D341Med (cell line): ENCODE measurements around the gene CUBN.

Source experiments
- DNase-seq: peaks from one replicate; pipeline ENCODE4 v3.0.0; 2012; ENCODE audit warnings: low spot score

The CUBN gene

GRCh38 chr10:16950656-16951601, 178.7 kb downstream of the CUBN start:
- DNase-seq: no peak

- no peak for DNase-seq
Observed at GRCh38 chr10:16949816-16950215, 179.8 kb downstream of the CUBN start.

DNA sequence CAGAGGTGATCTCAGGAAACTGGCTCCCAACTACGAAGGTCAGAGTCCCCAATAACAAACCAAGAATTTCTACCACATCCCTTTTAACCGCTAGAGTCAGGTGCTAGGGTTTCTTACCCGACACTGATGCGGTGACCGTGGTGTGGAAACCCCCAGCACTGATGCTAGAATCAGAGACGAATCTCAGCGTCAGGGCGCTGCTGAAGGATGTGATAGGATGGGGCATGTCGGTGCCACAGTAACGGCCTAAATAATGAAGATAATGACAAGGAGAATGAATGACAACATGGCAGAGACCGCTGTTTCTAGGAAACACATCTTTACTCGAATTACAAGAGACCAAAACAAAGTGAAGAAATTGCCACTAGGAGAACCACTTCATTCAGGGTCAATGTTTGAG, 181.2 kb downstream of the CUBN start:
- no peak for DNase-seq

GRCh38 chr10:16947069-16947468, 182.5 kb downstream of the CUBN start:
- DNase-seq: no peak

DNA sequence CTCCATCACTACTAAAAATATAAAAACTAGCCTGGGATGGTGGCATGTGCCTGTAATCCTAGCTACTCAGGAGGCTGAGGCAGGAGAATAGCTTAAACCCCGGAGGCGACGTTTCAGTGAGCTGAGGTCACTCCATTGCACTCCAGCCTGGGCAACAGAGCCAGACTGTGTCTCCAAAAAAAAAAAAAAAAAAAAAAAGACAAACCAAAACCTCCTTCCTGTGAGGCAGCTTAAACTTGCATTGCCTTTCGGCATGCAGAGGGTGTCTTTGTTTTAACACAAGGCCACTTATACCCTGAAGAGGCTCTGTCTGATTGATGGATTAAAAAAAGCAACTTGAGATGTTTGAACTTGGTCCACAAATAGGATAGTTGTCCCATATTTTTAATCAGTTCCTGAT, 184.0 kb downstream of the CUBN start:
- no peak for DNase-seq

GRCh38 chr10:16944986-16945385, 184.6 kb downstream of the CUBN start:
- no peak for DNase-seq

DNA sequence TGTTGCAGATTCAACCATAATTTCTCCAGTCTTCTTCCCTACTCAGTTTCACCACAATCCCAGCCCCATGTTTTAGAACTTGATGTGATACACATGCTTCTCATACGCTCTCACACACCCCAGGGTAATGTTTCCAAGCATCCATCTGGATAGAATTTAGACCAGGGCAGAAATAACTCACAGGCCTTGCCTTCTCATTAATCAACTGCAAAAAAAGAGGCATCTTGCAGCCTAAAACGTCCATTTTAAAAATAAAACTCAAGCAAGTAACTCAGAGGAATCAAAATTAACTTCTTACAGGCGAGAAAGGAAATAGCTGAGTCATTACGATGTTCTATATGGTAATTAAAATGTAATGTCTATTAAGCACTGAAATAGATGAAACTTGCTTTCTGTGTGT, 185.2 kb downstream of the CUBN start:
- DNase-seq: no peak

DNA sequence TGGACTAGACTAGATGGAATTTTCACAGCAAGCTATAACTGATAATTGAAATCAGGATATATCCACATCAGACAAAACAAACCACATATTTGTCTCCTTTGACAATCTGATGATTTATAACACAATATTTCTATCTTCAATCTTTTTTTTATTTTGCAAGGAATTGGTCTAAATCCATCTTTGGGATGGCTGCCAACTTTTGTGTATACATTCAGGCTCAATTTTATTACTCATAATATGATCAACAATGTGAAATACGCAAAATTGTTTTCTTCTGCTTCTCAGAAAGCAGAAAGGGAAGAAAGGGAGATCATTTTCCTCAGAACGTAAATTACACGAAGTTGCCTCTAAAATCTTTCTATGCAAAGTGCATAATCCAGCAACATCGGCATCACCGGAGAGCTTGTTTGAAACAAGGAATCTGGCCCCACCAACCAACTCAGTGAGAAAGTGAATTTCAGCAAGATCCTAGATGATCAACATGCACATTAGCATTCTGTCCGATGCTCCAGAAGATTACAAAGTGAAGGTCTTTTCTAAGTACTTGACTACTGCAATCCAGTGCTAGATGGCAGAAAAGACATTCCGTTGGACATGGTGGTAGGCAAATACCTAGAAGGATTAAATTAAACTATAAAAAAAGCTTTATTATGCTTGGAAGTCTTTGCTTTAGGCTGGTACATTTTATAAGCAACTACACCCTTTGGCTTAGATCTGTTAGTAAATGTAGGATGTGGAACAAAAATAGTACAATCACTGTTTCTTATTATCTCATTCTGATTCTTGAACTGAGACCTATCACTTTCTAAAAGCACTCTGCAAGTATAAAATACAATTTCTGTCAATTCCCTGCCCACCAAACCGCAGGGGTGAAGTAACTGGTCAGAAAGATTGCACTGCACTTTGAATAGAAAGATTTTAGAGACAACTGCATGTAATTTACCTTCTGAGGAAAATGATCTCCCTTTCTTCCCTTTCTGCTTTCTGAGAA, 186.0 kb downstream of the CUBN start:
- DNase-seq: no peak

- DNase-seq: no peak
Observed at GRCh38 chr10:16942381-16943078, 187.1 kb downstream of the CUBN start.

GRCh38 chr10:16941870-16942269, 187.7 kb downstream of the CUBN start:
- no peak for DNase-seq

DNA sequence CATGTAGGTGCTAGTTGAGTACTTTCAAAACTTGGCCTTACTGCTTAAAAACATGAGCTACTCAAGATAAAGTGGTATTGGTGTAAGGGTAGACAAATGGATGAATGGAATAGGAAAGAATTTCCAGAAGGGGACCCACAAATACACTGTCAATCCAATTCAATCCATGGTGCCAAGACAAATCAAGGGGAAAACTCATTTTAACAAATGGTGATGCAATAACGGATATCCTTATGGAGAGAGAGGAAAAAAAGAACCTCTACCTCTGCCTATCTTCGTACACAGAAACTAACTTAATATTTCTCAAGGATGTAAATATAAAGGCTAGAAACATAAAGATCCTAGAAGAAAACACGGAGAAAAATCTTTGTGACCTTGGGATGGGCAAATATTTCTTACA, 188.5 kb downstream of the CUBN start:
- no peak for DNase-seq

DNA sequence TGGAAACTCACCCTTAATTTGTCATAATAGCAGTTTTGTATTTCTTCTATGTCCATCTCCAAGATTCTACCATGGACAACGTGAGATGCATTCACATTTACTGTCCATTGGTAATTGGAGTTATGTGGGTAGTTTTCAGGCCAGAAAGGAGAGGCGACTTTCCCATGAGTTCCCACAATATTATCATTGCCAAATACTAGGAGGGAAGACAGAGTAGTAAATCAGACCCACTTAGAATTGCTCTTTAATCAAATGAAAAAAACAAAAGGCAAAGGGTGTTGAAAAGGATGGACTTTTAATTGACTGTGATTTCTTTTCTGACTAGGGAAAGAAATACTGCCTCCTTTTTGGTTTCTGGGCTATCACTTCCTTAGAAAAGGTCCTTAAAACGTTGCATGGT, 190.7 kb downstream of the CUBN start:
- no peak for DNase-seq

DNA sequence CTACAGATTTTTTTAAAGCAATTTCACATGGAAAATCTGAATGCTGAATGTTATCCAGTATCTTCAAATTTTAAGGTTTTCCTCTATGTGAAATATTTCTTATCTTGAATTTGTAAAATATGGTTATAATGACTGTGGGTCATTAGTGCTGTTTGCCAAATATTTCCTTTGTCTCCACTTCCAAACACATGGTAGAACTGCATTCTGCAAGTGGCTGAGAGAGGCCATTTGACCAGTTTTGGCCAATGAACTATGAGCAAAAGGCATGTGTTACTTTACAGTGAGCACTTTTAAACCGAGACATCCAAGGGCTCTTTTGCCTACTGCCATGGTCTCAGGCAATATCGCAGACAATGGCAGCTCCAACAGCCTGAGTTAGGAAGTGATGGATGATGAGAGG, 195.2 kb downstream of the CUBN start:
- no peak for DNase-seq

- no peak for DNase-seq
Observed at GRCh38 chr10:16933783-16934182, 195.8 kb downstream of the CUBN start.

- no peak for DNase-seq
Observed at GRCh38 chr10:16931930-16932329, 197.7 kb downstream of the CUBN start.

- DNase-seq: no peak
Observed at GRCh38 chr10:16930540-16930939, 199.1 kb downstream of the CUBN start.

GRCh38 chr10:16929069-16929468, 200.5 kb downstream of the CUBN start:
- no peak for DNase-seq

GRCh38 chr10:16927546-16927945, 202.1 kb downstream of the CUBN start:
- DNase-seq: no peak

DNA sequence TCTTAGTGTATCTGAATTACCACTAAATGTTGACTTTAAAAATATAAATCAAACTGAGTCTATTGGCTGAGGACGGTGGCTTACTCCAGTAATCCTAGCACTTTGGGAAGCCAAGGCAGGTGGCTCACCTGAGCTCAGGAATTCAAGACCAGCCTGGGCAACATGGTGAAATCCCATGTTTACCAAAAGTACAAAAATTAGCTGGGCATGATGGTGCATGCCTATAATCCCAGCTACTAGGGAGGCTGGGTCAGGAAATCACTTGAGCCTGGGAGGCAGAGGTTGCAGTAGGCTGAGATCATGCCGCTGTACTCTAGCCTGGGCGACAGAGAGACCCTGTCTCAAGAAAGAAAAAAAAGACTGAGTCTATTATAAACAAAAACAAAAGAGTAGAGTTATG, 205.9 kb downstream of the CUBN start:
- no peak for DNase-seq

- no peak for DNase-seq
Observed at GRCh38 chr10:16923309-16923708, 206.3 kb downstream of the CUBN start.

DNA sequence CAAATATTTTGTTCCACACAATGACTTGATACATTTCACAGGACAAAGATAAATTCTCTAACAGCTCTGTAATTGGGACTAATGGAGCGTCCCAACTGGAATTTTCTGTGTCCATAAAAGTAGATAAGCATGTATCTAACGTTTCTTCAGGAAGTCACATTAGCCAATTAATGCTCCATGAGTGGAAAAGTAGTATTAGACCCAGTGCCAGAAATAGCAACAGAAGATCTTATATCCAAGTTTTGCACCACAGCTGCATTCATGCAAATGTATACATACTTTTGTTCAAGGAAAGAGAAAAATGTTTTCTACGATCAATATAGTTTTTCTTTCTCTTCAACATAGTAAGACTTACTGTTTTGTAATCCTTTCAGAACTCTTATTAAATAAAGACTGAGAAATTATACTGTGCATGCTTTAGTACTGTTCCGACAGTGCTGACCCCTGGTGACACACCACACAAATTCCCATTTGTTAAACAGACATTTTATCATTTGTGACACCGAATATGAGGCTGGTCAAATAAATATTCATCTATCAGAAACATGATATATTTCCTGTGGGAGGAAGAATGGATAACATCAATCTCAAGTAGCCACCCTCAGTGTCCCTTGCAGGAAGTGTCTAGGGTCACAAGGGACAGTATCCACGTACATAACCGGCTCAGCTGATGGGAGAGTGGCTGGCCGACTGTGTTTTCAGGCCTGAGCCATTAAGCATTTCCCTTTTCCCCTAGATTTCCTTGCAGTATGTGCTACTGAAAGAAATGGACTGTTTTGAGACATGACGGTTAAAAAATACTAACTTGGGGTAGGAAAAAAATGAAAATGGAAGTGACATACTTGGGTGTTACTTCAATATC, 210.3 kb downstream of the CUBN start:
- no peak for DNase-seq
